NCI-H2107 (cell line): ENCODE measurements around the gene SRCIN1.
"Not testable (repeated sequence)": the region's sequence is repeated elsewhere in the genome, so short reads cannot be mapped to it uniquely, and the experiment has no call there.

Experiments used
- DNase-seq: peaks from one replicate; lab custom pipeline; 2025; lab: John Stamatoyannopoulos, UW

Gene SRCIN1

GRCh38 chr17:38543403-38544174, 62.2 kb downstream of the SRCIN1 start:
- DNase-seq = no peak

GRCh38 chr17:38542286-38542685, 63.5 kb downstream of the SRCIN1 start:
- no peak for DNase-seq

- no peak for DNase-seq
Observed at GRCh38 chr17:38541281-38541680, 64.5 kb downstream of the SRCIN1 start.

DNA sequence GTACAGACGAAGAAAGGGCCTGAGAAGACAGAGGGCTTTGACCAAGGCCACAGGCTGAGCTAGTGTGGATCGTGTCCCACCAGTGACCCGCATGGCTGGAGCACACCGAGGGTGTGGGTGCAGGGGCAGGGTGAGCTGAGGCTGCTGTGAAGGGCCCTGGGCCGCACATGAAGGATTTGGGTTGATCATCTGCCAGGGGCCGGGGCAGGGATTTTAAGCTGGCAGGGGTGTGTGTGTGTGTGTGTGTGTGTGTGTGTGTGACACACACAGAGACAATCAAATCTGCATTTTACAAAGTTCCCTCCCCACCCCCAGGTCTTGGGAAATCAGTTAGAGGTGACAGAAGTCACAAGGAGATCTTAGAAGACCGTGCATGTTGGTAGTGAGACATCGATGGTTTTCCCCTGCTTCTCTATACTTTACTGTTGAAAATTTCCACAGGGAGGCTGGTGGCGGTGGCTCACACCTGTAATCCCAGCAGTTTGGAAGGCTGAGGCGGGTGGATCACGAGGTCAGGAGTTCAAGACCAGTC, 65.2 kb downstream of the SRCIN1 start:
- DNase-seq = no peak

DNA sequence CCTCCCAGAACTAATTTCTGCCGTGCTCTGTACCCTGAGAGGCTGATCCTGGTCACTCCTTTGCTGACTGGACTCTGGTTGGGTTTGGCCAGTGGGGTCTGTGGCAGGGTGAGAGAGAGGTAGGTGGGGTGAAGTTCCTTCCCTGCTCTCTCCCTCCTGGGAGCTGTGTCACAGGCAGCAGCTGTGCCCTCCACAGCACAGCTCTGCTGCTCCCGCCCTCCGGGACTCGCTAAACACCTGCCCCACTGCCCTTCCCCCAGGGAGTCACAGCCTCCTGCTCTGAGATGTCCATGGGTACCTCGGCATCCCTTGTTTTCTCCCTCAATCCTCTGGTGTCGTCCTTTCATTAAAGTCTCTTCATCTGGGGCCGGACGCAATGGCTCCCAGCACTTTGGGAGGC, 66.4 kb downstream of the SRCIN1 start:
- DNase-seq = no peak

DNA sequence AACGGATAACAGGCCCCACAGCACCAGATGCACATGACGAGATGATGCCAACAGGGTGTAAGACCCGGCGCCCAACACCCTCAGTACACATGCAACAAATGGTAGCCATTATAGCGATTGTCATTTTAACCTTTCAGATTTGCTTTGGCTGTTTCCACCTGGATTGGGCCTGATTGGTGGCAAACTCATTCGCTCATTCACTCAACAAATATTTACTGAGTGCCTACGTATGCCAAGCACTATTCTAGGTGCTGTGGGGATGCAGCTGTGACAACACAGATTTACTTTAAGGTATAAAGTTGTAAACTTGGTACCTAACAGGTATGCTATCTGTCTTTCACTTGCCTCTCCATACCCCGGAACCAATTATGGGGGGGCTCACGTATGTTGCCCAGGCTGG, 66.8 kb downstream of the SRCIN1 start:
- DNase-seq = no peak

DNA sequence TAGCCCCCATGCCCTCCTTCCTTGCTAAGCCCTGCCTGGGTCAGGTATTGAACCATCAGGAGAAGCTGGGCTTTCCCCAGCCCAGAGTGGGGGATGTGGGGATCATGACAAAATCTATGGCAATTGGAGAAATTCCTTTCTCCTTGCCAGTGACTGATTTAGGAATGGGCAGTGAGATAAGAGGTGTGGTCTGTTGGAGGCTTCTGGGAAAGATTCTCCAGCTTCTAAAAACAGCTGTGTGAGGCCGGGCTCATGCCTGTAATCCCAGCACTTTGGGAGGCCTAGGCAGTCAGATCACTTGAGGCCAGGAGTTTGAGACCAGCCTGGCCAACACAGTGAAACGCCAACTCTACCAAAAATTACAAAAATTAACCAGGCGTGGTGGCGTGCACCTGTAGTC, 69.1 kb downstream of the SRCIN1 start:
- DNase-seq = no peak

GRCh38 chr17:38535886-38536285, 69.9 kb downstream of the SRCIN1 start:
- DNase-seq = no peak

DNA sequence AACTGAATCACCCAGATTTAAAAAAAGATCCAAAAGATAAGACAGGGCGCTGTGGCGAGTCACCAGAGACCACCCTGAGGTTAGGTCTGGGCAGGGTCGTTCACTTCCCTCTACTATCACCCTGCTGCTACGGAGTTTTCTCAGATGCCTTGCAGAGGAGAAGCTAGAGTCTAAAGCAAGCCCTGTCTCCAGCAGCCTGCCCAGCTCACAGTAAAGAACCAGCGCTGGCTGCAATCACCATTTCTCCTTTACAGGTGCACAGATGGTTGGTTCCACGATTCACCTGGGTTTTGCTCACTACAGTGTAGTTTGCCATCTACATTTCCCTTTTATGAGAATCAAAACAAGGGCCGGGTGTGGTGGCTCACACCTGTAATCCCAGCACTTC, 71.3 kb downstream of the SRCIN1 start:
- DNase-seq = no peak

DNA sequence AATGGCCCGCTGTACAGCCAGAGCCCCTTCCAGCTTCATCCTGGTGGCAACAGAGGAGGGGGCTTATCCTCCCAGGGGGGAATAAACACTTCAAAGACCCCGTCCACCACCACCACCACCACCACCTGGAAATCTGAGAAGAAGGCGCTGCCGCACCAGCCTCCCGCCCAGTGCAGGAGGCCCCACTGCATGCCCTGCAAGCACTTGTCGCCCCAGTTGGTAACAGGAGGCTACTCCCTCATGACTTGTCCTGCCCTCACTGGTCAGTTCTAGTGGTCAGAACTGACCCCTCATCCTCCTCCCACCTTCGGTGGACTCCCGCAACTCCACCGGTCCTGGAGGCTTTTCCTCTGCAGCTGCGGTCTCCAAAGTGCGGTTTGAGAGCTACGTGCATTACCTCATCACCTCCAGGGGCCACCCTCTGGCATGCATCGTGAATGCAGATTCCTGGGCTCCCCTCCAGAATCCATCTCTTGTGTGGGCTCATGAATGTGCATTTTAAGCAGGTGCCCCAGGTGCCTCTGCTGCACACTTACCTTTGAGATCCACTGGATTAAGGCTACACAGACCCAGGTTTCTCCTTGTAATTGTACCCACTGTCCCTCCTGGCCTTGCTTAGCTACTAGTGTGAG, 71.8 kb downstream of the SRCIN1 start:
- DNase-seq = no peak

GRCh38 chr17:38533241-38533640, 72.5 kb downstream of the SRCIN1 start:
- DNase-seq = no peak

DNA sequence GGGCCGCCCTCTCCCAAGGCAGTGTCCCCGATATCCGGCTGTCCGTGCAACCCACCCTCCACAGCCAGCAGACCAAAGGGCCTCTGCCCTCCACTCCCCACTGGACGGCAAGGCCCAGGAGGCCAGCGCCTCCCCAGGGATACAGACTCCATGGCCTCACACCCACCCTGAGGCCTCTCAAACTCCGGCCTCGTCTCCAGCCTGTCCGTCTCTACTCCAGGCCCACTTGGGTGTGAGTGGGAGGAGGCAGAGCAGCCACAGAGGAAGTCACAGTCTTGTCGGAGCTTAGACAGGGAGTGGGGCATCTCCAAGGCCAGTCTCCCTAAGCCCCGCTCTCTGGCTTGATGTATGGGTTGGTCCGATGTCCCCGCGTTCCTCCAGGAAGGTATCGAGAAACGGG, 73.3 kb downstream of the SRCIN1 start:
- DNase-seq = no peak

- not testable (repeated sequence) for DNase-seq
Observed at GRCh38 chr17:38531761-38532160, 74.0 kb downstream of the SRCIN1 start.

DNA sequence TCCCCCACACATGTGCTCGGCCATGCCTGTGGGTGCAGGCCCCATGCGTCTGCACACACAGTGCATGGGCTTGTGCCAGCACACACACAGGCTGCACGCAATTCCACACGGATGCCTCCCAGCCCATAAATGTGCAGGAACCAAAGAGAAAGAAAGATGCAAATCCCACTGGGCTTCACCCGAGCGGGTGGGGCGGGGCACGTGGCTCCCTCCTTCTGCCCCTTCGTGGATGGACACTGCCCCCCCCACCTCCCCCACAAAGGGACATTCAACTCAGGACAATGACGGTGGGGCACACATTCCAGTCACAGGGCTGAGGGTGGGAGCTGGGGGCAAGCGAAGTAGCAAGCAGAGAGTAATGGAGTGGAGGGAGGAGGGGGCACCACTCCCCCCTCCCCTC, 74.9 kb downstream of the SRCIN1 start:
- not testable (repeated sequence) for DNase-seq

GRCh38 chr17:38528141-38528540, 77.6 kb downstream of the SRCIN1 start:
- not testable (repeated sequence) for DNase-seq

DNA sequence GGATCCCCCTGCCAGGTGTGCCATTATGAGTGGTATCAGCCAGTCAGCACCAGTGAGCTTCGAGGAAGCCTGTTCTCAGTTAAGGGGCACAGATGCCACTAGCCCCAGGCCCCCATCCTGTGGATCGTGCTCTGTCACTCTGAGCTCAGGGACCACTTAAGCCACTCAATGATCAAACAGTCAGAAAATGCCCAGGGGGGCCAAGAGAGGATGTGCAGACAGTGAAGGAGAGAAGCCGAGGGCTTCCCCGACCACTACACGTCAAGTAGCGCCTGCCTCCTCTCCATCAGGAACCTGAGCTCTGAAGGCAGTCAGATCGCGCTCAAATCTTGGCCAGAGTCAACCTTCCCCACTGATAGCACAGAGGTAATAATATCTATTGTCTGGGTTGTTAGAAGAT, 79.2 kb downstream of the SRCIN1 start:
- DNase-seq = not testable (repeated sequence)

GRCh38 chr17:38512473-38513058, 93.2 kb downstream of the SRCIN1 start:
- DNase-seq = no peak

DNA sequence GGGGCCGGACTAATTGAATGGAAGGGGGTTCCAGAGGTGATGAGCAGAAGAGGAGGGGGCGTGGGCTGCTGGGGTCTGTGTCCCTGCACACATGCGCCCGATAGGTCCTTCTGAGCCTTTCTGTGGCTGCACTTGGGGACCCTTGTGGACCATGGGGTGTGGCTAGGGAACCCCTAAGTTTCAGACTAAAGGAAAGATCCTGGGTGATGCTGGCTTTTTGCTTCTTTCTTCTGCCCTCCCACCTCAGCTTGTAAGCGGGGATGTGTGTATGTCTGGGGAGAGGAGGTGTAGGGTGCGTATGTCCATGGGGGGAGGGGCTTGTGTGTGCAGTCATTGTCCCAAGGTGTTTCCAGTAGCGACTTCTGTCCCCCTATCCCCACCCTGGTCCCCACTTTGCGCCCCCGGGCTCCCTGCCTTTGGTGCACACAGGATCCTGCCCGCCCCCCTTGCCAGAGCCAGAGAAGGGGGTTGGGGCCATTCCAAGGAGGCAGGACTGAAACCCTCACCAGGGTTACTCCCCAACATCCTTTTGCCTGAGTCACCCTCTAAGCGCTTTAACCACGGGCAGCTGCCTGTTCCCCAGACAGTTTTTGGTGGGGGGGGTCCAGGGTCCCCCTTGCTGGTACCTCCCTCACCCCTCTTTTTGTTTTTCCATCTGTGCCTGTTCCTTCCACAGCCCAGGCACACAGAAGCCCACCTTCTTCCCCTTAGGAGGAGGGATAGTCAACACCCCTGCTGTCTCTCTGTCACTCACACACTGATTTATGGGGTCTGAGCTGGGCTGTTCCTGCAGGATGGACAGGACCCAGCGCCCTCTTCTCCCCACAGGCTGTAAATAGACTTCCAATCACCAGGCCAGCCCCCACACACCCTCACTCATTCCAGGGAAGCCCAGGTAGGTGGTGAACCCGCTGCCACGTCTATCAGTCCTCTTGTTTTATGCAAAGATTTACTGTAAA, 94.3 kb downstream of the SRCIN1 start:
- DNase-seq = no peak

DNA sequence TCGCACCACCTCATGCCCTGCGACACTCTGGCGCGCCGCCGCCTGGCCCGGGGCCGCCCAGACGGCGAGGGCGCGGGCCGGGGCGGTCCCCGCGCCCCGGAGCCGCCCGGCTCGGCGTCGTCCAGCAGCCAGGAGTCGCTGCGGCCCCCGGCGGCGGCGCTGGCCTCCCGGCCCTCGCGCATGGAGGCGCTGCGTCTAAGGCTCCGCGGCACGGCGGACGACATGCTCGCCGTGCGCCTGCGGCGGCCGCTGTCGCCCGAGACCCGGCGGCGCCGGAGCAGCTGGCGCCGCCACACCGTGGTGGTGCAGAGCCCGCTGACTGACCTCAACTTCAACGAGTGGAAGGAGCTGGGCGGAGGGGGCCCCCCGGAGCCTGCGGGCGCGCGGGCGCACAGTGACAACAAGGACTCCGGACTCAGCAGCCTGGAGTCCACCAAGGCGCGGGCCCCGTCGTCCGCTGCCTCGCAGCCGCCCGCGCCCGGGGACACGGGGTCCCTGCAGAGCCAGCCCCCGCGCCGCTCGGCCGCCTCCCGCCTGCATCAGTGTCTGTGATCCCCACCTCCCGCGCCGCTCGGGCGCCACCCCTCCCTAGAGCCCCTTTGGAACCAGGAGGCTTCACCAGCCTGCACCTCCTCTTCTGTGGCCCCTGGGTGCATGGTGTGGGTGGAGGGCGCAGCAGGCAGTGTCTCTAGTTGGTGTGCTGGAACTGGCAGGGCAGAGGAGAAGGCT, 95.2 kb downstream of the SRCIN1 start:
- no peak for DNase-seq

- no peak for DNase-seq
Observed at GRCh38 chr17:38509772-38510420, 95.9 kb downstream of the SRCIN1 start.
